Fibroblast of gingiva (primary cell): ENCODE data around the gene RECQL.
A peak's percentile ranks its signal among the peaks of the same experiment; 100 is the strongest.
"Not testable (repeated sequence)": the region's sequence is repeated elsewhere in the genome, so short reads cannot be mapped to it uniquely, and the experiment has no call there.

Experiments
- DNase-seq: peaks from one replicate; pipeline ENCODE4 v3.0.0-alpha.2; 2011; ENCODE audit warnings: low read depth

The RECQL gene

GRCh38 chr12:21502872-21503271 lies 1.4 kb upstream of the RECQL start:
- no peak for DNase-seq

DNA sequence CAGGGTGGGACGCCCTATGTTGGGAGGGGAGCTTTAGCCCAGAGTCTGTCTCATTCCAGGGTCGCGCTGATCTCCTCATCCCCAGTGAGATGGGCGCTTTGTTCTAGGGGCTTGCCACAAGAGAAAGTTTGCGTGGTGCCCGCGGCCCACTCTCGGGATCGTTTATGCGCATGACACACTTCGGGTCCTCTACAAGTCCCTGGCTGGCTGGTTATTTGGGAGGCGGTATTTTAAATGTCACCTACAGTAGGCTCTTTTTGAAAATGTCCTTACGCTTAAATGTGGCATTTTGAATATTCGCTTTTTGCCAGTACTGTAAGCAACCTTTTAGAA lies 695 bp upstream of the RECQL start:
- peak; percentile 17 for DNase-seq

- no peak for DNase-seq
These were observed 613 bp downstream of the RECQL start for GRCh38 chr12:21500786-21501257.

- DNase-seq: no peak
These were observed 1.7 kb downstream of the RECQL start for GRCh38 chr12:21499765-21500164.

- no peak for DNase-seq
These were observed 15.4 kb downstream of the RECQL start for GRCh38 chr12:21485998-21486397.

- DNase-seq: no peak
These were observed 17.9 kb downstream of the RECQL start for GRCh38 chr12:21483531-21483930.

GRCh38 chr12:21478756-21479455 lies 22.5 kb downstream of the RECQL start:
- DNase-seq: no peak

GRCh38 chr12:21476949-21477348 lies 24.5 kb downstream of the RECQL start:
- peak; percentile 47 for DNase-seq

GRCh38 chr12:21475552-21475951 lies 25.9 kb downstream of the RECQL start:
- no peak for DNase-seq

DNA sequence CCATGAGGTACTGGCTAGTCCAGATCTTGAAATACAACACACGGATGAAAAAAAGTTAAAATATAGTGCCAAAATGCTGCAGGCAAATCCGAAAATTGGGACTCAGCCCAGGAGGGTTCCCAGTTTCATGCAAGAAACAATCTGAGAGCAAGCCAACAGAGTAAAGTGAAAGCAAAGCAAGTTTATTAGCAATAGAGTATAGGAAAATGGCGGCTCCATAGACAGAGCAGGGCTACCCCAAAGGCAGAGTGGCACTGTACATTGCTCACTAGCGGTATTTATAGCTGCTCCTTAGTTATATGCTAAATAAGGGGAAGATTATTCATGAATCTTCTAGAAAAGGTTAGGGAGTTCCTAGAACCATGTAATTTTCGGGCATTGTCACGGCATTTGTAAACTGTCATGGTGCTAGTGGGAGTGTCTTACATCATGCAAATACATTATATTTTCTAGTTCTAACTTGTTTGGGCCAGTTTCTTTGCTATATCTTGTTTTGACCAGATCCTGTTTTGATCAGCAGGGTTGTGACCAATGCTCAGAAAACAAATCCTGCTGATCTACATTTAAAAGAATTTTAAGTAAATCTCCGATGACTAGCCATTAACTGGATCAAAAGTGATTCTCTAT lies 29.1 kb downstream of the RECQL start:
- DNase-seq: peak; percentile 14

DNA sequence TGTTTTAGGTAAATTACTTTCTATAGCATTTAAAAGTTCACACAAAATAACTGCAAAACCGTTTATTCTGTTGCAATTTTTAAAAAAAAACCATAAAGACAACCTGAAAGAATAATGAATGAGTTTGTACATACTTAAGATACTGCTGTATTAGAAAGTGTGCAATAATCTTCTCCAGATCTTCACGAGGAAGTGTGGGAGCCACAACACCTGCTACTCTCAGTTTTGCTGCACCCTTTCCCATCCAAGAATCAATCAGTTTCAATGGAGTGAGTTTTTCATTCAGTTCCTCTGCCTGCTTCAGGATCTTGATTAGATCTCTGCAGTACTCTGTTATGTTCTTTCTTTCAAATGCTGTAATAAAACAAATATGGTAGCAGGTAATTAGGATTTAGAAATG lies 30.1 kb downstream of the RECQL start:
- DNase-seq: no peak

- not testable (repeated sequence) for DNase-seq
These were observed 34.1 kb downstream of the RECQL start for GRCh38 chr12:21467334-21467733.

DNA sequence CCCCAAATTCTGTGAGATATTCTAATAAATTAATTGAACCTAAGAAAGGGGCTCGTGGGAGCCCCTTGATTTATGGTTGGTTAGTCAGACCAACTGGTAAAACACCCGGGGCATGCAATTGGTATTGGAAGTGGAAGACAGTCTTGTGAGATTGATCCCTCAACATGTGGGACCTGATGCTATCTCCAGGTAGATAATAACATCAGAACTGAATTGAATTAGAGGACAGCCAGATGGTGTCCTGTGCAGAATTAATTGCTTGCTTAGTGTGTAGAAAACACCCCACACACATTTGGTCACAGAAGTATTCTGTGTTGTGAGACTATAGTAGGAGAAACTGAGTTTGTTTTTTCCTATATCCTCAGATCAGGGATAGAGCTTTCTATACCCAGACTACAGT lies 42.0 kb downstream of the RECQL start:
- DNase-seq: no peak

DNA sequence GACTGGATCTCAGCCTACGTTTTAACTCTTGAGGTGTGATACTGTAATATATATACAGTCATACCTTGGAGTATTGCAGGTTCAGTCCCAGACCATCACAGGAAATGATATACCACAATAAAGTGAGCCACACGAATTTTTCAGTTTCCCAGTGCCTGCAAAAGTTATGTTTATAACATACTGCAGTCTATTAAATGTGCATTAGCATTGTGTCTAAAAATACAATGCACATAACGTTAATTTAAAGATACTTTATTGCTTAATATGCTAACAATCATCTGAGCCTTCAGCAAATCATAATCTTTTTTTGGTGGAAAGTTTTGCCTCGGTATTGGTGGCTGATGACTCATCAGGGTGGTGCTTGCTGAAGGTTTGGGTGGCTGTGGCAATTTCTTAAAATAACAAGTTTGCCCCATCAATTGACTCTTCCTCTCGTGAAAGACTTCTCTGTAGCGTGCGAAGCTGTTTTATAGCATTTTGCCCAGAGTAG lies 45.1 kb downstream of the RECQL start:
- no peak for DNase-seq

DNA sequence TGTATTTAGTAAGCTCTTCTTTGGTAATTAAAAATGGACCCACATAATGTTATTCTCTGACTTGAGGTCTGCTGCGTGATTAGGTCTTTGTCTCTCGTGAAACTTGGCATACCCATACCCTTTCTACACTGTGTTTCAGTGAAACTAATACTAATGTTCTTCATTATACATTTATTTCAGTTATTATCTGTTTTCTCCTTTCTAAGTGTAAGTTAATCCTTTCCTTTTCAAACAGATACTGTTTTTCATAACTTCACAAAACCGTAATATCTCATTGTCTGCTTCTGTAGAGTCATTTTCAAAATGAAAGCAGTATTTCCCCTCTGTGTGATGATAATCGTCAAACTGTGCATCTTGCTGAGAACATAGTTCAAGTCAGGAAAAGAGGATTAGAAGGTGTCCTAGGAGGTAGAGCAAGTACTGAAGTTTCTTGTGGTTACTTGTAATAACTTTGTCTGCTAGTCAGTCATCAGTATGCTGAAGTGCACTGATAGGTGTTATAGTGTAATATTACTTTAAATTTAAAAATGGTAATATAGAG lies 48.1 kb downstream of the RECQL start:
- no peak for DNase-seq

DNA sequence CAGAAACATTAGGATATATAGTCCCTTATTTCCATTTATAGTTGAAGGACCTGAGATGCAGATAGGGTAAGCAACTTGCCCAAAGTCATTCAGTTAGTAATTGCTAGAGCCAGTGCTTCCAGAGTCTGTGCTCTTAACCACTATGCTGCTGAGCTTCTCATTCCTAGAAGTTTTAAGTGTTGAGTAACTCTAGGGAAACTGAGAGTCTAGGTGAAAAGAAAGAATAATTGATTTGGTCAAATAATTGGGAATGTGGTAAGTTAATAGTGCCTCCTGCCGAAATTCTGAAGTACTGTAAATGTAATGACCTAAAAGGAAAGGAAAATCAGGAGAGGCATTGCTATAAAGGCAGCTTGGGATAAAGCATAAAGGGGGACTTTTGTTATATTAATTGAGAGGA lies 49.9 kb downstream of the RECQL start:
- DNase-seq: no peak

- DNase-seq: no peak
These were observed 57.0 kb downstream of the RECQL start for GRCh38 chr12:21444193-21445146.

DNA sequence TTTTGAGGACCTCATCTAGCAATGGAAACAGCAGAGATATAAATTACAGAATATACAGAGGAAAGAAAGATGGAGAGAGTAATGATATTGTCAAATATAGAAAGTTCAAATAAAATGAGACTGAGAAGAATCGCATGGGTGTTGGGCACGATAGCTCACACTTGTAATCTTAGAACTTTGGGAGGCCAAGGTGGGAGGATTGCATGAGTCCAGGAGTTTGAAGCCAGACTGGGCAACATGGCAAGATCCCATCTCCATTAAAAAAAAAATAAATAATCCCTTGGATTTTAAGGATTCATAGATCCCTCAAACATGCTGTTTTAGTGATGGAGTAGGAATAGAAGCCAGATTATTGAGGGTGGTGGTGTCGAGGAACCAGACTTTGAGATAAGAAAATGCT lies 62.1 kb downstream of the RECQL start:
- DNase-seq: no peak

DNA sequence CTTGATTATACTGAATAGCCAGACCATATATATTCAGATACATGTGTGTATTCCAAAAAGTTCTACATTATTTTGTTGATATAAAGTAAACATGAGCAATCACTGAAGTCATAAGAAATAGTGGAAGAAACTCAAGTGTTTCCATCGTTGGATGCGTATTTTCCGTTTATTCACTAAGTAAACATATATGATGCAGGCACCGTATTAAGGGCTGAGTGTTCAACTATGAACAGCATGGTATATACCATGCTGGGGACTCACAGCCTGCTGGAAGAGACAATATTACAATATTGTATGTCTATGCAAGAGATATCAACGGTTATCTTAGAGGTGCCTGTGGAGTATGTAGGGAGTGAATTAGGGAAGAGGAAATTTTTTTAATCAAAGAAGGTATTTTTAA lies 62.8 kb downstream of the RECQL start:
- DNase-seq: no peak

DNA sequence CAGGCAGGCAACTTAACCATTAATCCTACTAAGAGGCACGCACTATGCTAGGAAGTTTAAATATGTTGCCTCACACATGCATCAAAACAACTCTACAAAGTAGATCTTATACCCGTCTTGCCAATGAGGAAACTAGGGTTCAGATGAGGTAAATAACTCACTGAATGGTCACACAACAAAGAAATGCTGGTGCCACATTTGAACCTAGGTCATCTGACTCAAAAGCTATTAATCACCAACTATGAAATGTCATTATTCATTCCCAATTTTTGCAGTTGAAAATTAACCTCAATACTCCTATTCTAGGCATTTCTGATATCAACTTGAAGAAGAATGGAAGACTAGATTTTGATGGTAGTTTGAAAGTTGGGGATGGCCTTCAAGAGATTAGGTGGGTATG lies 66.7 kb downstream of the RECQL start:
- DNase-seq: no peak

DNA sequence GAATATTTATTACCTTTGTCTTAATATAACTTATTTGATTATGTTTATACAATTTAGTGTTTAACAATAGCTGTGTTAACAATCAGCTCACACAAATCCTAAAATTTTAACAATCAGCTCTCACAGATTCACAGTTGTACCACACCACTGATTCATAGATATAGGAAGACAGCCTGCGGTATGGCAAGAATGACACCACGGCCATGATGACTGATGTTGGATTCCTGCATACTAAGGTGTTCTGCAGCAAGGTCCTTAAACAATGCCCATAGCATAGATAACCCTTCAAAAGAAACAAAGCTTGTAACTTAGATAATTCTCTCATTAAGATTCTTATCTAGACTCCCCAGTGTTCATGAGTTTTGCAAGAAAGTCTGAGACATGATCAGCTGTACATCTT lies 67.9 kb downstream of the RECQL start:
- no peak for DNase-seq

- no peak for DNase-seq
These were observed 71.4 kb downstream of the RECQL start for GRCh38 chr12:21429994-21430393.
